Liver (tissue), 9 donors: ENCODE measurements around the gene AHCY. TPM values are rescaled to one million over a fixed set of nuclear protein-coding genes. Genes with fewer than 3 reads are reported as not detected.
"Not testable (repeated sequence)": the region's sequence is repeated elsewhere in the genome, so short reads cannot be mapped to it uniquely, and the experiment has no call there.

ENCODE experiments used
- DNase-seq: peaks from one replicate; pipeline ENCODE4 v3.0.0-alpha.2; 2017; ENCODE audit warnings: low spot score
- H3K27ac ChIP-seq, 2 donors: one replicate each; pipeline ENCODE4 v1.7.0; 2013; ENCODE audit warnings: inconsistent platforms in 2 of 2, low read length in 2 of 2, control low read depth in 1 of 2, low read depth in 1 of 2, mild to moderate bottlenecking in 1 of 2
- H3K27me3 ChIP-seq, 4 donors: one replicate each; pipeline versions ENCODE4 v1.6.1 to v1.7.0; 2013; ENCODE audit warnings: low read length in 3 of 4, inconsistent platforms in 1 of 4, mild to moderate bottlenecking in 1 of 4, moderate library complexity in 1 of 4; ENCODE audit not compliant: control insufficient read depth in 4 of 4, insufficient read depth in 4 of 4
- H3K36me3 ChIP-seq, 4 donors: one replicate each; pipeline versions ENCODE4 v1.6.1 to v1.7.0; 2013; ENCODE audit warnings: low read length in 3 of 4, mild to moderate bottlenecking in 3 of 4, low read depth in 1 of 4, moderate library complexity in 1 of 4; ENCODE audit not compliant: control insufficient read depth in 4 of 4, insufficient read depth in 3 of 4
- H3K4me1 ChIP-seq, 4 donors: one replicate each; pipeline versions ENCODE4 v1.6.1 to v1.7.0; 2013; ENCODE audit warnings: low read length in 3 of 4, mild to moderate bottlenecking in 3 of 4, moderate library complexity in 1 of 4; ENCODE audit not compliant: control insufficient read depth in 4 of 4, insufficient read depth in 4 of 4
- H3K4me3 ChIP-seq, 3 donors: one replicate each; pipeline versions ENCODE4 v1.6.1 to v1.7.0; 2013; ENCODE audit warnings: low read length in 3 of 3, control low read depth in 1 of 3, low read depth in 1 of 3, mild to moderate bottlenecking in 1 of 3
- H3K9ac ChIP-seq, 2 donors: one replicate each; pipeline ENCODE4 v1.7.0; 2013; ENCODE audit warnings: low read length in 2 of 2, mild to moderate bottlenecking in 2 of 2, moderate library complexity in 2 of 2, control low read depth in 1 of 2, low read depth in 1 of 2
- H3K9me3 ChIP-seq, 4 donors: one replicate each; pipeline versions ENCODE4 v1.6.1 to v1.7.0; 2013; ENCODE audit warnings: low read length in 3 of 4; ENCODE audit not compliant: control insufficient read depth in 4 of 4
- CTCF ChIP-seq: fragments of 150-350 bp; IDR thresholded peaks from 2 replicates; pipeline ENCODE4 v1.5.1; 2017; ENCODE audit warnings: improper control_type of control experiment, low read depth, low read length; ENCODE audit not compliant: missing input control
- EGR1 ChIP-seq, 2 donors: IDR thresholded peaks; 2 replicates each; pipeline ENCODE4 v1.6.1; 2016 to 2018; ENCODE audit warnings: antibody characterized with exemption in 2 of 2, low read depth in 2 of 2
- FOXA1 ChIP-seq: IDR thresholded peaks from 2 replicates; pipeline ENCODE4 v1.6.1; 2016; ENCODE audit warnings: antibody characterized with exemption
- FOXA2 ChIP-seq: IDR thresholded peaks from 2 replicates; pipeline ENCODE4 v1.6.1; 2016; ENCODE audit warnings: antibody characterized with exemption
- GABPA ChIP-seq, 2 donors: IDR thresholded peaks in 1 of 2; conservative IDR thresholded peaks in 1 of 2; 2 replicates each; pipeline ENCODE4 v1.6.1; 2016; ENCODE audit warnings: antibody characterized with exemption in 2 of 2, mild to moderate bottlenecking in 1 of 2, moderate library complexity in 1 of 2
- HNF4A ChIP-seq, 2 donors: conservative IDR thresholded peaks; 2 replicates each; pipeline ENCODE4 v1.6.1; 2016; ENCODE audit warnings: antibody characterized with exemption in 2 of 2, mild to moderate bottlenecking in 2 of 2
- HNF4G ChIP-seq: IDR thresholded peaks from 2 replicates; pipeline ENCODE4 v1.6.1; 2016; ENCODE audit warnings: antibody characterized with exemption
- JUND ChIP-seq, 2 donors: IDR thresholded peaks; 2 replicates each; pipeline ENCODE4 v1.6.1; 2016; ENCODE audit warnings: antibody characterized with exemption in 2 of 2
- NR2F2 ChIP-seq: IDR thresholded peaks from 2 replicates; pipeline ENCODE4 v1.6.1; 2016; ENCODE audit warnings: antibody characterized with exemption
- RAD21 ChIP-seq, 2 donors: IDR thresholded peaks; 2 replicates each; pipeline ENCODE4 v1.6.1; 2016; ENCODE audit warnings: antibody characterized with exemption in 2 of 2, mild to moderate bottlenecking in 2 of 2
- SP1 ChIP-seq: IDR thresholded peaks from 2 replicates; pipeline ENCODE4 v1.6.1; 2018; ENCODE audit warnings: antibody characterized with exemption, mild to moderate bottlenecking
- TAF1 ChIP-seq: conservative IDR thresholded peaks from 2 replicates; pipeline ENCODE4 v1.6.1; 2016; ENCODE audit warnings: antibody characterized with exemption, mild to moderate bottlenecking
- YY1 ChIP-seq: IDR thresholded peaks from 2 replicates; pipeline ENCODE4 v1.6.1; 2016; ENCODE audit warnings: antibody characterized with exemption, mild to moderate bottlenecking
- ZBTB33 ChIP-seq: IDR thresholded peaks from 2 replicates; pipeline ENCODE4 v1.6.1; 2016; ENCODE audit warnings: antibody characterized with exemption
- WGBS: extraction: QIAGEN DNeasy Blood & Tissue Kit; methylation state at CpG from one replicate; pipeline ENCODE4 v1.1.7; 2013; 5-methylcytosine and 5-hydroxymethylcytosine counted together
- polyA plus RNA-seq, 2 donors: library from polyadenylated mRNA; stranded (reverse) in 1 of 2; unstranded in 1 of 2; fragments of 200-250 nt in 1 of 2; fragments of >200 nt in 1 of 2; fragmentation: Nextera tagmentation in 1 of 2; extraction: Ambion mirVana in 1 of 2; gene quantifications; one replicate each; pipeline versions ENCODE4 v1.2.1 to v1.2.3, GENCODE V29; 2013 to 2015
- total RNA-seq, 2 donors: library from RNA; depleted of rRNA; stranded (reverse); fragments of >200 nt; gene quantifications; one replicate each; pipeline ENCODE4 v1.2.3, GENCODE V29; 2014
- TF ChIP-seq, protein P1 (sequence below): IDR thresholded peaks from 2 replicates; pipeline ENCODE4 v1.6.1; 2016; ENCODE audit warnings: antibody characterized with exemption
- TF ChIP-seq, protein P2 (sequence below): IDR thresholded peaks from 2 replicates; pipeline ENCODE4 v1.6.1; 2016; ENCODE audit warnings: antibody characterized with exemption
- TF ChIP-seq, protein P3 (sequence below): IDR thresholded peaks from 2 replicates; pipeline ENCODE4 v1.6.1; 2016; ENCODE audit warnings: antibody characterized with exemption, mild to moderate bottlenecking
- donor health status: healthy.
- donor health status: healthy.
- donor health status: healthy.
- donor health status: healthy.
- donor health status: healthy.

Gene AHCY
- total and polyA plus RNA-seq, 4 donors: 56.0 to 138 (median 113) TPM

DNA sequence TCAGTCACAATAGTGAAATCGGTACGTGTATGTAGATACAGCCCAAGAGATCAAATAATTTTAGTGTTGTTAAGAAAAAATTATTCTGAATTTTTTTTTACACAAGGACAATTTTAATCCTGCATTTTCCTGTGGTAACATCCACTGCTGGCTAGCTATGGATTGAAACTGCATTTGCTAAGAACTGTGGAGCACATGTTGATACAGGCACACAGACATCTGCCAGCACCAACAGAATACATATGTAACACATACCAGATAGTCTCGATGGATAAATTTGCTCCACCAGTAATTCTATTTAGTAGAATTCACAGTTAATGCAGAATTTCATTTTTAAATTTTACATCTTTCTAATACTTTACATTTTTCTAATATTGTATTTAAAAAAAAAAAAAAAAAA, 59.8 kb downstream of the AHCY start:
- no peak for DNase-seq
- 98% methylated on average over 3 of the region's 3 CpGs for WGBS
- H3K27me3 ChIP-seq: no peaks in the 10 kb centered on the region
- H3K4me3 ChIP-seq: no peak overlapping the region
- H3K27ac ChIP-seq: no peak overlapping the region
- H3K4me1 ChIP-seq: no peaks in the 10 kb centered on the region
- H3K9me3 ChIP-seq: no peaks in the 10 kb centered on the region
- no peaks in the 10 kb centered on the region for H3K36me3 ChIP-seq
- no peak overlapping the region for H3K9ac ChIP-seq
- TF ChIP-seq JUND (IDR thresholded peaks at IDR 0.05) (no peak), HNF4A (conservative IDR thresholded peaks at IDR 0.05) (no peak), ZBTB33 (no peak), YY1 (no peak), CTCF (no peak), SP1 (no peak), FOXA1 (no peak), HNF4G (no peak), TAF1 (no peak), NR2F2 (no peak), GABPA (IDR thresholded peaks at IDR 0.05 in 1 of 2, conservative IDR thresholded peaks at IDR 0.05 in 1 of 2) (no peak), RAD21 (IDR thresholded peaks at IDR 0.05) (no peak), EGR1 (IDR thresholded peaks at IDR 0.05; ENCODE audit: low read depth in 2 of 2) (no peak), FOXA2 (no peak)
- TF ChIP-seq, protein P1, sequence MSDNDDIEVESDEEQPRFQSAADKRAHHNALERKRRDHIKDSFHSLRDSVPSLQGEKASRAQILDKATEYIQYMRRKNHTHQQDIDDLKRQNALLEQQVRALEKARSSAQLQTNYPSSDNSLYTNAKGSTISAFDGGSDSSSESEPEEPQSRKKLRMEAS: no peak
- TF ChIP-seq, protein P2, sequence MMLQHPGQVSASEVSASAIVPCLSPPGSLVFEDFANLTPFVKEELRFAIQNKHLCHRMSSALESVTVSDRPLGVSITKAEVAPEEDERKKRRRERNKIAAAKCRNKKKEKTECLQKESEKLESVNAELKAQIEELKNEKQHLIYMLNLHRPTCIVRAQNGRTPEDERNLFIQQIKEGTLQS: no peak
- TF ChIP-seq, protein P3, sequence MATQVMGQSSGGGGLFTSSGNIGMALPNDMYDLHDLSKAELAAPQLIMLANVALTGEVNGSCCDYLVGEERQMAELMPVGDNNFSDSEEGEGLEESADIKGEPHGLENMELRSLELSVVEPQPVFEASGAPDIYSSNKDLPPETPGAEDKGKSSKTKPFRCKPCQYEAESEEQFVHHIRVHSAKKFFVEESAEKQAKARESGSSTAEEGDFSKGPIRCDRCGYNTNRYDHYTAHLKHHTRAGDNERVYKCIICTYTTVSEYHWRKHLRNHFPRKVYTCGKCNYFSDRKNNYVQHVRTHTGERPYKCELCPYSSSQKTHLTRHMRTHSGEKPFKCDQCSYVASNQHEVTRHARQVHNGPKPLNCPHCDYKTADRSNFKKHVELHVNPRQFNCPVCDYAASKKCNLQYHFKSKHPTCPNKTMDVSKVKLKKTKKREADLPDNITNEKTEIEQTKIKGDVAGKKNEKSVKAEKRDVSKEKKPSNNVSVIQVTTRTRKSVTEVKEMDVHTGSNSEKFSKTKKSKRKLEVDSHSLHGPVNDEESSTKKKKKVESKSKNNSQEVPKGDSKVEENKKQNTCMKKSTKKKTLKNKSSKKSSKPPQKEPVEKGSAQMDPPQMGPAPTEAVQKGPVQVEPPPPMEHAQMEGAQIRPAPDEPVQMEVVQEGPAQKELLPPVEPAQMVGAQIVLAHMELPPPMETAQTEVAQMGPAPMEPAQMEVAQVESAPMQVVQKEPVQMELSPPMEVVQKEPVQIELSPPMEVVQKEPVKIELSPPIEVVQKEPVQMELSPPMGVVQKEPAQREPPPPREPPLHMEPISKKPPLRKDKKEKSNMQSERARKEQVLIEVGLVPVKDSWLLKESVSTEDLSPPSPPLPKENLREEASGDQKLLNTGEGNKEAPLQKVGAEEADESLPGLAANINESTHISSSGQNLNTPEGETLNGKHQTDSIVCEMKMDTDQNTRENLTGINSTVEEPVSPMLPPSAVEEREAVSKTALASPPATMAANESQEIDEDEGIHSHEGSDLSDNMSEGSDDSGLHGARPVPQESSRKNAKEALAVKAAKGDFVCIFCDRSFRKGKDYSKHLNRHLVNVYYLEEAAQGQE: no peak

GRCh38 chr20:34242879-34243278, 60.3 kb downstream of the AHCY start:
- Histone ChIP-seq H3K27ac (no peak overlapping the region), H3K36me3 (no peaks in the 10 kb centered on the region), H3K27me3 (no peaks in the 10 kb centered on the region), H3K4me3 (no peak overlapping the region), H3K4me1 (no peaks in the 10 kb centered on the region), H3K9ac (no peak overlapping the region), H3K9me3 (no peaks in the 10 kb centered on the region)
- DNase-seq: no peak
- WGBS: 92% methylated on average over 1 of the region's 1 CpG
- TF ChIP-seq ZBTB33 (no peak), FOXA2 (no peak)

DNA sequence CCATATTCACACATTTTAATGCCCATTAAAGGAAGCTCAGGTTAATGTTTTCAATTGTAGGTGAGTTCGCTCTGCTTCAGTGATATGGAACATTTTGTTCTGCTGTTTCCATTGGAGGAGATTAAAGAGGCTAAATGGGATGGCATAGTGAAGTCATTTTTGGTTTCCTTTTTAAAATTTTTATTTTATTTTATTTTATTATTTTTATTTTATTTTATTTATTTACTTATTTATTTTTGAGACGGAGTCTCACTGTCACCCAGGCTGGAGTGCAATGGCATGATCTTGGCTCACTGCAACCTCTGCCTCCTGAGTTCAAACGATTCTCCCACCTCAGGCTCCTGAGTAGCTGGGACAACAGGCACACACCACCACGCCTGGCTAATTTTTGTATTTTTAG, 61.1 kb downstream of the AHCY start:
- H3K4me3 ChIP-seq, H3K36me3 ChIP-seq, H3K9me3 ChIP-seq, H3K9ac ChIP-seq, H3K27me3 ChIP-seq, DNase-seq, H3K27ac ChIP-seq, H3K4me1 ChIP-seq: not testable (repeated sequence)
- WGBS: 90% methylated on average over 4 of the region's 4 CpGs
